ENCODE measurements around the gene ERP27. TPM values are rescaled to one million over a fixed set of nuclear protein-coding genes. Genes with fewer than 3 reads are reported as not detected.
A peak's percentile ranks its signal among the peaks of the same experiment; 100 is the strongest.

Gene ERP27
- total RNA-seq, 1 donor, result not detected

GRCh38 chr12:14942196-14942931 lies 4.0 kb upstream of the ERP27 start:
- no peak for DNase-seq (ENCODE audit: insufficient read length, low spot score, missing footprints)
- Histone ChIP-seq H3K79me2 (ENCODE audit: insufficient read depth, low read length) (no peaks in the 10 kb centered on the region), H3K27me3 (ENCODE audit: insufficient read depth, low read length) (no peaks in the 10 kb centered on the region), H3K4me3 (ENCODE audit: insufficient read depth, low read length) (no peak overlapping the region), H3K9me3 (ENCODE audit: low read depth, low read length) (no peaks in the 10 kb centered on the region), H3K4me1 (ENCODE audit: insufficient read depth, low read length) (peaks cover 2% of the 10 kb centered on the region), H4K20me1 (ENCODE audit: insufficient read depth, low read length) (no peaks in the 10 kb centered on the region), H2AFZ (ENCODE audit: low read length) (no peak overlapping the region), H3K27ac (ENCODE audit: low read depth, low read length) (no peak overlapping the region), H3K36me3 (ENCODE audit: insufficient read depth, low read length) (no peaks in the 10 kb centered on the region), H3K4me2 (ENCODE audit: insufficient read depth, low read length) (no peak overlapping the region)
- TF ChIP-seq CTCF (IDR thresholded peaks at IDR 0.05; ENCODE audit: extremely low read depth, low read depth, low read length), result no peak

GRCh38 chr12:14941369-14941768 lies 3.0 kb upstream of the ERP27 start:
- Histone ChIP-seq H3K36me3 (ENCODE audit: insufficient read depth, low read length) (no peaks in the 10 kb centered on the region), H3K27ac (ENCODE audit: low read depth, low read length) (no peak overlapping the region), H3K4me1 (ENCODE audit: insufficient read depth, low read length) (no peaks in the 10 kb centered on the region), H3K27me3 (ENCODE audit: insufficient read depth, low read length) (no peaks in the 10 kb centered on the region), H3K4me3 (ENCODE audit: insufficient read depth, low read length) (no peak overlapping the region), H4K20me1 (ENCODE audit: insufficient read depth, low read length) (no peaks in the 10 kb centered on the region), H3K9me3 (ENCODE audit: low read depth, low read length) (no peaks in the 10 kb centered on the region), H3K79me2 (ENCODE audit: insufficient read depth, low read length) (no peaks in the 10 kb centered on the region), H2AFZ (ENCODE audit: low read length) (no peak overlapping the region), H3K4me2 (ENCODE audit: insufficient read depth, low read length) (no peak overlapping the region)
- DNase-seq (ENCODE audit: insufficient read length, low spot score, missing footprints), result no peak
- TF ChIP-seq CTCF (IDR thresholded peaks at IDR 0.05; ENCODE audit: extremely low read depth, low read depth, low read length), result no peak

GRCh38 chr12:14937689-14938088 lies 648 bp downstream of the ERP27 start:
- no peaks in the 10 kb centered on the region for H3K36me3 ChIP-seq (ENCODE audit: insufficient read depth, low read length)
- no peaks in the 10 kb centered on the region for H4K20me1 ChIP-seq (ENCODE audit: insufficient read depth, low read length)
- H3K79me2 ChIP-seq (ENCODE audit: insufficient read depth, low read length), result no peaks in the 10 kb centered on the region
- H3K9me3 ChIP-seq (ENCODE audit: low read depth, low read length), result no peaks in the 10 kb centered on the region
- H3K27me3 ChIP-seq (ENCODE audit: insufficient read depth, low read length), result no peaks in the 10 kb centered on the region
- H3K4me3 ChIP-seq (ENCODE audit: insufficient read depth, low read length), result no peak overlapping the region
- H2AFZ ChIP-seq (ENCODE audit: low read length), result no peak overlapping the region
- no peak for DNase-seq (ENCODE audit: insufficient read length, low spot score, missing footprints)
- no peaks in the 10 kb centered on the region for H3K4me1 ChIP-seq (ENCODE audit: insufficient read depth, low read length)
- no peak overlapping the region for H3K27ac ChIP-seq (ENCODE audit: low read depth, low read length)
- H3K4me2 ChIP-seq (ENCODE audit: insufficient read depth, low read length), result no peak overlapping the region
- peak; percentile 21 for TF ChIP-seq CTCF (IDR thresholded peaks at IDR 0.05; ENCODE audit: extremely low read depth, low read depth, low read length)

GRCh38 chr12:14937014-14937413 lies 1.3 kb downstream of the ERP27 start:
- no peaks in the 10 kb centered on the region for H3K79me2 ChIP-seq (ENCODE audit: insufficient read depth, low read length)
- no peaks in the 10 kb centered on the region for H3K4me1 ChIP-seq (ENCODE audit: insufficient read depth, low read length)
- no peaks in the 10 kb centered on the region for H3K27me3 ChIP-seq (ENCODE audit: insufficient read depth, low read length)
- TF ChIP-seq CTCF (IDR thresholded peaks at IDR 0.05; ENCODE audit: extremely low read depth, low read depth, low read length), result no peak
- no peak overlapping the region for H3K4me3 ChIP-seq (ENCODE audit: insufficient read depth, low read length)
- no peak overlapping the region for H3K4me2 ChIP-seq (ENCODE audit: insufficient read depth, low read length)
- no peak for DNase-seq (ENCODE audit: insufficient read length, low spot score, missing footprints)
- no peak overlapping the region for H2AFZ ChIP-seq (ENCODE audit: low read length)
- H3K27ac ChIP-seq (ENCODE audit: low read depth, low read length), result no peak overlapping the region
- H4K20me1 ChIP-seq (ENCODE audit: insufficient read depth, low read length), result no peaks in the 10 kb centered on the region
- H3K36me3 ChIP-seq (ENCODE audit: insufficient read depth, low read length), result no peaks in the 10 kb centered on the region
- no peaks in the 10 kb centered on the region for H3K9me3 ChIP-seq (ENCODE audit: low read depth, low read length)
